BE2C (cell line): ENCODE data around the gene MAP7D3.
"Not testable (repeated sequence)": the region's sequence is repeated elsewhere in the genome, so short reads cannot be mapped to it uniquely, and the experiment has no call there.

Experiments used
- DNase-seq: peaks from one replicate; pipeline ENCODE4 v3.0.0-alpha.2; 2020
- H3K27me3 ChIP-seq: fragments of 250-450 bp; sonication (Bioruptor Pico); 2 replicates; pipeline ENCODE4 v1.5.1; 2020; ENCODE audit warnings: mild to moderate bottlenecking
- H3K36me3 ChIP-seq: fragments of 250-450 bp; sonication (Bioruptor Pico); 2 replicates; pipeline ENCODE4 v1.5.1; 2020; ENCODE audit warnings: mild to moderate bottlenecking
- H3K4me1 ChIP-seq: fragments of 250-450 bp; sonication (Bioruptor Pico); 2 replicates; pipeline ENCODE4 v1.5.1; 2020
- H3K4me3 ChIP-seq: 2 replicates; pipeline ENCODE4 v1.5.1; 2011; ENCODE audit warnings: low read depth, low read length
- H3K9me3 ChIP-seq: fragments of 250-450 bp; sonication (Bioruptor Pico); 2 replicates; pipeline ENCODE4 v1.5.1; 2020
- CTCF ChIP-seq: IDR thresholded peaks from 2 replicates; pipeline ENCODE4 v1.5.1; 2012; ENCODE audit warnings: mild to moderate bottlenecking, low read depth, low read length

Gene MAP7D3

GRCh38 chrX:136256026-136256425, 4.8 kb upstream of the MAP7D3 start:
- Histone ChIP-seq H3K27me3 (no peaks in the 10 kb centered on the region), H3K9me3 (no peaks in the 10 kb centered on the region), H3K4me1 (no peaks in the 10 kb centered on the region), H3K4me3 (no peak overlapping the region), H3K36me3 (no peaks in the 10 kb centered on the region)
- no peak for TF ChIP-seq CTCF
- no peak for DNase-seq

GRCh38 chrX:136255541-136255940, 4.3 kb upstream of the MAP7D3 start:
- Histone ChIP-seq H3K4me3 (no peak overlapping the region), H3K27me3 (no peaks in the 10 kb centered on the region), H3K9me3 (no peaks in the 10 kb centered on the region), H3K36me3 (no peaks in the 10 kb centered on the region), H3K4me1 (no peaks in the 10 kb centered on the region)
- TF ChIP-seq CTCF, result no peak
- DNase-seq, result no peak

GRCh38 chrX:136250191-136251040, 784 bp downstream of the MAP7D3 start:
- H3K4me1 ChIP-seq, result no peaks in the 10 kb centered on the region
- H3K4me3 ChIP-seq, result peak overlapping the region; percentile 75
- no peaks in the 10 kb centered on the region for H3K27me3 ChIP-seq
- TF ChIP-seq CTCF, result no peak
- no peaks in the 10 kb centered on the region for H3K36me3 ChIP-seq
- peak; percentile 18 for DNase-seq
- no peaks in the 10 kb centered on the region for H3K9me3 ChIP-seq

- peaks cover 5% of the 10 kb centered on the region; the same call in 1 of the 2 replicates for H3K36me3 ChIP-seq
- no peaks in the 10 kb centered on the region for H3K27me3 ChIP-seq
- no peaks in the 10 kb centered on the region for H3K9me3 ChIP-seq
- H3K4me3 ChIP-seq, result no peak overlapping the region
- no peak for TF ChIP-seq CTCF
- DNase-seq, result no peak
- H3K4me1 ChIP-seq, result no peaks in the 10 kb centered on the region
Observed at GRCh38 chrX:136246201-136246600, 5.0 kb downstream of the MAP7D3 start.

GRCh38 chrX:136237849-136238248, 13.4 kb downstream of the MAP7D3 start:
- H3K27me3 ChIP-seq, result not testable (repeated sequence)
- peaks cover 12% of the 10 kb centered on the region for H3K36me3 ChIP-seq

GRCh38 chrX:136237074-136237473, 14.1 kb downstream of the MAP7D3 start:
- TF ChIP-seq CTCF, result no peak
- Histone ChIP-seq H3K36me3 (peaks cover 14% of the 10 kb centered on the region), H3K27me3 (no peaks in the 10 kb centered on the region), H3K9me3 (no peaks in the 10 kb centered on the region), H3K4me1 (no peaks in the 10 kb centered on the region), H3K4me3 (no peak overlapping the region)
- DNase-seq, result no peak

More at GRCh38 chrX:136237849-136238248, 13.4 kb downstream of the MAP7D3 start:
- H3K9me3 ChIP-seq, DNase-seq, H3K4me3 ChIP-seq, H3K4me1 ChIP-seq: not testable (repeated sequence)
